ENCODE measurements around the gene ZNF521. TPM values are rescaled to one million over a fixed set of nuclear protein-coding genes. Genes with fewer than 3 reads are reported as not detected.

ZNF521 gene
- total RNA-seq, 4 donors from 2014 or later: 4.7 to 15.4 (median 7.7) TPM

DNA sequence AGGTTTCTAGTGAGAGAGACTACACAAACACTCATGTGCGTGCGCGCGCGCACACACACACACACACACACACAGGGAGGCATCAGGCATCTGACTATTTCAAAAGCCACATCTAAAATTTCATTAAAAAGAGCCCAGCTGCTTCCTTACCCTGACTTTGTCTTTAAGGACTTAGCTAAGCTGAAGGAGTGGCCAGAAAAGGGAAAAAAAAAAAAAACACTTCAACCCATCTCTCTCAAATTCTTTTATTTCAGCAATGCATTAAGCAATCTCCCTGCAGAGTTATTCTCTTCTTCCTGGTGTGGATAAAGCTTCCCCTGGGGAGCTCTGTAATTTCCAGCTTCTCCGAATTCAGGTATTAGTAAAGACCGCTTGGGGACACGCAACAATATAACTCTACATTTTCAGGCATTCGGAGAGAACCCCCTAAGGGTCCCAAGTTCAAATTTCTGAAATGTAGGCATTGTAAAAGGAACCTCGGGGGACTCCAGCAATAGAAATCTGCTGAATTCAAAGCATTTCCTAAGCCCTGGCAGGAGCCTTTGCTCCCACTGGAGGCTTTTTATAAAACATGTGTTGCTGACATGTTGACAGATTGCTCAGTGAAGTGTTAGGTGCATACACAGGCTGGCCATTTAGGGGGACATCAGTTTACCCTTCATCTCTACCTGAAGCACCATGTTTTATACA is 67.0 kb downstream of the ZNF521 start:
- intact Hi-C loops (cut with DNase I; ENCODE audit: low total_unique reads): no loop called here
- H3K4me3 ChIP-seq (ENCODE audit: low read depth, poor library complexity, severe bottlenecking): no peak overlapping the region
- TF ChIP-seq, protein P1, sequence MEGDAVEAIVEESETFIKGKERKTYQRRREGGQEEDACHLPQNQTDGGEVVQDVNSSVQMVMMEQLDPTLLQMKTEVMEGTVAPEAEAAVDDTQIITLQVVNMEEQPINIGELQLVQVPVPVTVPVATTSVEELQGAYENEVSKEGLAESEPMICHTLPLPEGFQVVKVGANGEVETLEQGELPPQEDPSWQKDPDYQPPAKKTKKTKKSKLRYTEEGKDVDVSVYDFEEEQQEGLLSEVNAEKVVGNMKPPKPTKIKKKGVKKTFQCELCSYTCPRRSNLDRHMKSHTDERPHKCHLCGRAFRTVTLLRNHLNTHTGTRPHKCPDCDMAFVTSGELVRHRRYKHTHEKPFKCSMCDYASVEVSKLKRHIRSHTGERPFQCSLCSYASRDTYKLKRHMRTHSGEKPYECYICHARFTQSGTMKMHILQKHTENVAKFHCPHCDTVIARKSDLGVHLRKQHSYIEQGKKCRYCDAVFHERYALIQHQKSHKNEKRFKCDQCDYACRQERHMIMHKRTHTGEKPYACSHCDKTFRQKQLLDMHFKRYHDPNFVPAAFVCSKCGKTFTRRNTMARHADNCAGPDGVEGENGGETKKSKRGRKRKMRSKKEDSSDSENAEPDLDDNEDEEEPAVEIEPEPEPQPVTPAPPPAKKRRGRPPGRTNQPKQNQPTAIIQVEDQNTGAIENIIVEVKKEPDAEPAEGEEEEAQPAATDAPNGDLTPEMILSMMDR (IDR thresholded peaks at IDR 0.05): no peak
- TF ChIP-seq POLR2A (IDR thresholded peaks at IDR 0.05): no peak
- 53 to 65% methylated on average over 10 of the region's 10 CpGs for WGBS, 2 donors
- no peak for DNase-seq (ENCODE audit: low spot score in 2 of 2)

DNA sequence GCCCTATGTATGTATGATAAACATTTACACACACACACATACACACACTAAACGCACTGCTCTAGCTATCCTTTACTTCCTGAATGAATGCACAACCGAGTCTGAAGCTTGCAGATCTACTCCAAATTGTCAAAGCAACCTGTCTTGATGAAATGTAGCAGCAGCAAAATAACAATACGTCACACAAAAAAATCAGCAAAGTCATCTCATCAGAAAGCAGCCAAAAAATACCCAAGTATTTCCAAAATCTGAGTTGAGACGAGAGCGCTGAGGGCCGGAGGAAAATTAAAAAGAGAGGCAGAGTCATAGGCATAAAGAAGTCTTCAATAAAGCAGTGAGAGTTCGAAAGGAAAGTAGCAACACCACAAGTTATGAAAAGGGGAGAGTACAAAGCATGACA is 67.7 kb downstream of the ZNF521 start:
- no peak for DNase-seq (ENCODE audit: low spot score in 2 of 2)
- 49 to 58% methylated on average over 7 of the region's 7 CpGs for WGBS, 2 donors
- no peak for TF ChIP-seq POLR2A (IDR thresholded peaks at IDR 0.05)
- TF ChIP-seq, protein P1 (IDR thresholded peaks at IDR 0.05): no peak
- intact Hi-C loops (cut with DNase I; ENCODE audit: low total_unique reads): no loop called here
- H3K4me3 ChIP-seq (ENCODE audit: low read depth, poor library complexity, severe bottlenecking): no peak overlapping the region

DNA sequence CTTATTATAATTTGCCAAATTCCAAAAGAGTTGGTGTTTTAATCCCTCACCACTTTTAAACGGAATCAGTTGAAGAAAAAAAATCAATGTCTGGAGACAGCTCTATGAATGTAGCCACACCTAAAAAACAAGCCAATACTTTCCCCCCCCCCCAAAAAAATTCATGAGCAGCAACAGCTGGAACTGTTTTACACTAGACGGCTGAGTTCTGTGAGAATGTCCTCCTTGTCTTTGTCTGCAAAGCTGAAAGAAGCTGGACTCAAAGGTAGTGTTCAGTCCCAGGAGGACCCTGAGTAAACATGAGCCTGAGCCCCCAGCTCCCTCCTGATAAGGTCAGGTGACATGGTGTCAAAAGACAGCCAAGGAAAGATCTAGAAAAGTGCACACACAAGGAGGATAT is 68.2 kb downstream of the ZNF521 start:
- TF ChIP-seq POLR2A (IDR thresholded peaks at IDR 0.05): no peak
- TF ChIP-seq, protein P1 (IDR thresholded peaks at IDR 0.05): no peak
- WGBS, 2 donors: 39 to 46% methylated on average over 2 of the region's 2 CpGs
- intact Hi-C loops (cut with DNase I; ENCODE audit: low total_unique reads): no loop called here

DNA sequence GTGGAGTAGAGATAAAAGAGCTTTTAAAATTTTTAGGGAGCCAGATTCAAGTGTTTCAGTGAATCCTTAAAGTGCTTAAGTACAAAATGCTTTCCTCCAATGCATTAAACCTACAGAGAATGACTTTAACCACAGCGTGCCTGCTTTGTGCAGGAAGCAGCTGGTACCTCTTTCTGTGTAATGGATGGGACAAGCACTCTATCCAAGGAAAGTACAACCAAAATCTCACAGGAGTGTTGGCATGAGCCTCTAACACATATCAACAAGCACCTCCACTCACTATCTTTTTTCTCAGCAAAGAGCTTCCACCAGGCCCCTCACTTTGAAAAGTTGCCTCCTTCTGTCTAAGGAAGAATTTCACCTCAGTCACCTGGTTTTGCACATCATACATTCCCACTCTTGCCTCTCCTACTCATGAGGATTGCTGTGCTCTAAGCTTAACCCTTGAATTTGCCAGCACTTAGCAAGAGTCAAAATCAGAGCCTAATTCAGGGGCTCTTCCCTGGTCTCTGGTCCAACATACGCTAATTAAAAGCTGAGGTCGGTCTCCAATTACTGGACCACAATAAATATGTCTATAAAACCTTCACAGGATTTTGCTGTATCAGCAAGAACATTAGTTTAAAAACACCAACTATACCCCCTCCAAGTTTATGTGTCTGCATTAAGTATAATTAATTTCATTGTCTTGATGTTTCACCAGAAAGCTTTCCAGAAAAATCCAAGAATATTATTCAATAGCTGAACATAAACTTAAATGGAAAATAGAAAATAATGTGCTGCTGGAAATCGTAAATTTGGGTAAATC is 68.9 kb downstream of the ZNF521 start:
- TF ChIP-seq, protein P1 (IDR thresholded peaks at IDR 0.05): no peak
- TF ChIP-seq POLR2A (IDR thresholded peaks at IDR 0.05): no peak
- WGBS, 2 donors: 66 to 67% methylated on average over 4 of the region's 4 CpGs
- no peak for DNase-seq (ENCODE audit: low spot score in 2 of 2)

More for the DNA sequence above, 68.2 kb downstream of the ZNF521 start:
- no peak for DNase-seq (ENCODE audit: low spot score in 2 of 2)
- no peak overlapping the region for H3K4me3 ChIP-seq (ENCODE audit: low read depth, poor library complexity, severe bottlenecking)

DNA sequence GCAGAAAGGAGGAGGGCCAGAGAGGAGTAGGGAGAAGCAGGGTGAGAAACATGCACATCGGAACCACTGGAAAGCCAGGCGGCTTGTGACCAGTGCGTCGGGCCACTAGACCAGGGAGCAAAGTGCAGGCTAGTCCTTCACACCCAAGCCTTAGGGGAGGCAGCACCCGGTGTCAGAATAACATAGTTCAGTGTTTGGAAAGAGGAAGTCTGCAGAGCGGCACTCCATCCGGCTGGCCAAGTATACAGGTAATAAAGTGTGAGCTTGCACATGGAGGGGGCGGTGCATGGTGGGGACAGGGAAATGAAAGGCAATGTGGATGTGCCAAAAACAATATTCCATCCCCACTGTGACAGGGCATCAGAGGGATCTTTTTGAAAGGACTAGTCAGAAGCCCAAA is 69.7 kb downstream of the ZNF521 start:
- WGBS, 2 donors: 66 to 70% methylated on average over 8 of the region's 8 CpGs
- peak in 1 of 2 donors; percentile 27 for DNase-seq (ENCODE audit: low spot score in 2 of 2)
- no peak overlapping the region for H3K4me3 ChIP-seq (ENCODE audit: low read depth, poor library complexity, severe bottlenecking)
- TF ChIP-seq, protein P1 (IDR thresholded peaks at IDR 0.05): no peak
- TF ChIP-seq POLR2A (IDR thresholded peaks at IDR 0.05): no peak
- intact Hi-C loops (cut with DNase I; ENCODE audit: low total_unique reads): no loop called here

More for the DNA sequence above, 68.9 kb downstream of the ZNF521 start:
- no peak overlapping the region for H3K4me3 ChIP-seq (ENCODE audit: low read depth, poor library complexity, severe bottlenecking)
- intact Hi-C loops (cut with DNase I; ENCODE audit: low total_unique reads): no loop called here
